Measurements from ENCODE around the gene C1orf159.

C1orf159 gene

DNA sequence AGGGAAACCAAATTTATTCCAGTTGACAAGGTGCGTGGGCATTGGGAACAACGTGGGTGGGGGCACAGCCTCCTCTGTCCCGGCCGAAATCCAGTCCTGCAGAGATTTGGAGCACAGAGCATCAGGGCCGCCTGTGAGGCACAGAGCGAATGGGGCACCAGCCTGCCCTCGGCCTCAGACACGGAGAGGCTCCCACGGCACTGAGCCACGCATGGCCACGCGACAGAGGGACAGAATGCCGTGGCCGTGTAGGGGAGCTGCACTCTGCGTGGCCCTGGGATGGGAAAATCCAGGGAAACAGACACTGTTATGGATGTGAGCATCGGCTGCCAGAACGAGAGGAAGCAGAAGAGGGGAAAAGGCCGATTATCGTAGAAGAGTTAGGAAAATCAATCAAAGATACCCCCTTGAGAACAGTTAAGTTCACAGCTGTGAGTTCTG, 13.5 kb upstream of the C1orf159 start:
- Histone ChIP-seq H3K23ac (ENCODE audit: low read depth, low read length, poor library complexity) (peak overlapping the region; percentile 96), H4K8ac (ENCODE audit: low read depth, low read length) (no peak overlapping the region), H2BK15ac (ENCODE audit: low read length) (peak overlapping the region; percentile 87), H3K14ac (ENCODE audit: low read length) (peak overlapping the region; percentile 38), H3K79me1 (ENCODE audit: low read depth, low read length) (peaks cover 2% of the 10 kb centered on the region), H3K4me2 (ENCODE audit: insufficient read depth, low read length, poor library complexity, severe bottlenecking) (no peak overlapping the region), H3K4me3 (ENCODE audit: low read length in 2 of 2) (no peak overlapping the region), H3K18ac (ENCODE audit: low read length) (peak overlapping the region; percentile 35), H3K9ac (ENCODE audit: low read depth, low read length, poor library complexity) (peak overlapping the region; percentile 60), H2BK5ac (ENCODE audit: low read length) (no peak overlapping the region), H2BK120ac (ENCODE audit: low read depth, low read length) (no peak overlapping the region), H3K9me3 (replicated peaks in 1 of 2; ENCODE audit: control insufficient read depth in 2 of 2, insufficient read depth in 1 of 2, low read depth in 1 of 2, low read length in 2 of 2) (no peaks in the 10 kb centered on the region), H2BK12ac (ENCODE audit: low read length) (peak overlapping the region; percentile 73), H2AK5ac (ENCODE audit: low read depth, low read length) (peak overlapping the region; percentile 75), H3K27me3 (ENCODE audit: control insufficient read depth in 3 of 3, insufficient read depth in 3 of 3, low read depth in 1 of 3, low read length in 3 of 3) (peaks cover 0 to 2% (median 0%) of the 10 kb centered on the region in 3 experiments), H3K27ac (replicated peaks; ENCODE audit: low read length) (no peak overlapping the region), H3K4me1 (ENCODE audit: control insufficient read depth in 2 of 2, insufficient read depth in 1 of 2, low read depth in 1 of 2, low read length in 2 of 2) (no peaks in the 10 kb centered on the region), H3K36me3 (replicated peaks in 1 of 2; ENCODE audit: control insufficient read depth in 2 of 2, insufficient read depth in 2 of 2, low read length in 2 of 2) (no peaks in the 10 kb centered on the region), H2AFZ (ENCODE audit: low read length) (peak overlapping the region; percentile 69), H4K91ac (ENCODE audit: low read depth, low read length, poor library complexity) (no peak overlapping the region), H3K4ac (ENCODE audit: low read length) (no peak overlapping the region)
- WGBS, 2 donors (ENCODE audit: extremely low coverage in 2 of 2, insufficient read length in 2 of 2, insufficient replicate concordance in 1 of 2) = no CpG with 5 or more reads among the region's 19 CpGs
- no peak for DNase-seq (ENCODE audit: low spot score)

GRCh38 chr1:1128454-1129139, 12.7 kb upstream of the C1orf159 start:
- Histone ChIP-seq H3K18ac (ENCODE audit: low read length) (peak overlapping the region; percentile 38), H2AFZ (ENCODE audit: low read length) (peak overlapping the region; percentile 69), H2AK5ac (ENCODE audit: low read depth, low read length) (peak overlapping the region; percentile 88), H3K4me2 (ENCODE audit: insufficient read depth, low read length, poor library complexity, severe bottlenecking) (no peak overlapping the region), H3K9me3 (replicated peaks in 1 of 2; ENCODE audit: control insufficient read depth in 2 of 2, insufficient read depth in 1 of 2, low read depth in 1 of 2, low read length in 2 of 2) (peaks cover 0 to 7% of the 10 kb centered on the region in 2 donors), H3K4ac (ENCODE audit: low read length) (peak overlapping the region; percentile 53), H3K14ac (ENCODE audit: low read length) (no peak overlapping the region), H3K4me1 (ENCODE audit: control insufficient read depth in 2 of 2, insufficient read depth in 1 of 2, low read depth in 1 of 2, low read length in 2 of 2) (no peaks in the 10 kb centered on the region), H2BK120ac (ENCODE audit: low read depth, low read length) (no peak overlapping the region), H3K27me3 (ENCODE audit: control insufficient read depth in 3 of 3, insufficient read depth in 3 of 3, low read depth in 1 of 3, low read length in 3 of 3) (peaks cover 0 to 2% (median 2%) of the 10 kb centered on the region in 3 experiments), H3K4me3 (ENCODE audit: low read length in 2 of 2) (no peak overlapping the region), H4K8ac (ENCODE audit: low read depth, low read length) (no peak overlapping the region), H4K91ac (ENCODE audit: low read depth, low read length, poor library complexity) (no peak overlapping the region), H3K9ac (ENCODE audit: low read depth, low read length, poor library complexity) (no peak overlapping the region), H3K23ac (ENCODE audit: low read depth, low read length, poor library complexity) (peak overlapping the region; percentile 73), H3K27ac (replicated peaks; ENCODE audit: low read length) (no peak overlapping the region), H3K36me3 (replicated peaks in 1 of 2; ENCODE audit: control insufficient read depth in 2 of 2, insufficient read depth in 2 of 2, low read length in 2 of 2) (peaks cover 0 to 2% of the 10 kb centered on the region in 2 donors), H2BK15ac (ENCODE audit: low read length) (peak overlapping the region; percentile 58), H3K79me1 (ENCODE audit: low read depth, low read length) (peaks cover 2% of the 10 kb centered on the region), H2BK12ac (ENCODE audit: low read length) (peak overlapping the region; percentile 84), H2BK5ac (ENCODE audit: low read length) (peak overlapping the region; percentile 53)
- no peak for DNase-seq (ENCODE audit: low spot score)
- WGBS, 2 donors (ENCODE audit: extremely low coverage in 2 of 2, insufficient read length in 2 of 2, insufficient replicate concordance in 1 of 2) = no CpG with 5 or more reads among the region's 32 CpGs

GRCh38 chr1:1127551-1128451, 11.9 kb upstream of the C1orf159 start:
- no peak overlapping the region for H4K91ac ChIP-seq (ENCODE audit: low read depth, low read length, poor library complexity)
- H2AFZ ChIP-seq (ENCODE audit: low read length) = peak overlapping the region; percentile 69
- no peak overlapping the region for H3K27ac ChIP-seq (replicated peaks; ENCODE audit: low read length)
- no peak for DNase-seq (ENCODE audit: low spot score)
- WGBS, 2 donors (ENCODE audit: extremely low coverage in 2 of 2, insufficient read length in 2 of 2, insufficient replicate concordance in 1 of 2) = no CpG with 5 or more reads among the region's 45 CpGs
- no peaks in the 10 kb centered on the region for H3K4me1 ChIP-seq (ENCODE audit: control insufficient read depth in 2 of 2, insufficient read depth in 1 of 2, low read depth in 1 of 2, low read length in 2 of 2)
- peaks cover 0 to 4% of the 10 kb centered on the region in 2 donors for H3K36me3 ChIP-seq (replicated peaks in 1 of 2; ENCODE audit: control insufficient read depth in 2 of 2, insufficient read depth in 2 of 2, low read length in 2 of 2)
- peak overlapping the region; percentile 88 for H2AK5ac ChIP-seq (ENCODE audit: low read depth, low read length)
- no peak overlapping the region for H3K14ac ChIP-seq (ENCODE audit: low read length)
- peak overlapping the region; percentile 67 for H2BK15ac ChIP-seq (ENCODE audit: low read length)
- H3K23ac ChIP-seq (ENCODE audit: low read depth, low read length, poor library complexity) = peak overlapping the region; percentile 89
- H2BK120ac ChIP-seq (ENCODE audit: low read depth, low read length) = no peak overlapping the region
- peaks cover 0 to 10% of the 10 kb centered on the region in 2 donors for H3K9me3 ChIP-seq (replicated peaks in 1 of 2; ENCODE audit: control insufficient read depth in 2 of 2, insufficient read depth in 1 of 2, low read depth in 1 of 2, low read length in 2 of 2)
- H3K4me2 ChIP-seq (ENCODE audit: insufficient read depth, low read length, poor library complexity, severe bottlenecking) = no peak overlapping the region
- peak overlapping the region; percentile 53 for H2BK5ac ChIP-seq (ENCODE audit: low read length)
- no peak overlapping the region for H3K4me3 ChIP-seq (ENCODE audit: low read length in 2 of 2)
- peaks cover 2% of the 10 kb centered on the region for H3K79me1 ChIP-seq (ENCODE audit: low read depth, low read length)
- no peak overlapping the region for H3K4ac ChIP-seq (ENCODE audit: low read length)
- H4K8ac ChIP-seq (ENCODE audit: low read depth, low read length) = no peak overlapping the region
- peak overlapping the region; percentile 77 for H3K9ac ChIP-seq (ENCODE audit: low read depth, low read length, poor library complexity)
- peaks cover 0 to 6% (median 2%) of the 10 kb centered on the region in 3 experiments for H3K27me3 ChIP-seq (ENCODE audit: control insufficient read depth in 3 of 3, insufficient read depth in 3 of 3, low read depth in 1 of 3, low read length in 3 of 3)
- H2BK12ac ChIP-seq (ENCODE audit: low read length) = peak overlapping the region; percentile 73
- peak overlapping the region; percentile 71 for H3K18ac ChIP-seq (ENCODE audit: low read length)

- WGBS, 2 donors (ENCODE audit: extremely low coverage in 2 of 2, insufficient read length in 2 of 2, insufficient replicate concordance in 1 of 2) = no CpG with 5 or more reads among the region's 18 CpGs
- Histone ChIP-seq H2BK15ac (ENCODE audit: low read length) (no peak overlapping the region), H2AK5ac (ENCODE audit: low read depth, low read length) (peak overlapping the region; percentile 70), H3K27me3 (ENCODE audit: control insufficient read depth in 3 of 3, insufficient read depth in 3 of 3, low read depth in 1 of 3, low read length in 3 of 3) (peaks cover 0 to 9% (median 6%) of the 10 kb centered on the region in 3 experiments), H3K9ac (ENCODE audit: low read depth, low read length, poor library complexity) (no peak overlapping the region), H3K14ac (ENCODE audit: low read length) (no peak overlapping the region), H4K91ac (ENCODE audit: low read depth, low read length, poor library complexity) (no peak overlapping the region), H3K4ac (ENCODE audit: low read length) (no peak overlapping the region), H3K9me3 (replicated peaks in 1 of 2; ENCODE audit: control insufficient read depth in 2 of 2, insufficient read depth in 1 of 2, low read depth in 1 of 2, low read length in 2 of 2) (peaks cover 0 to 10% of the 10 kb centered on the region in 2 donors), H2AFZ (ENCODE audit: low read length) (no peak overlapping the region), H3K23ac (ENCODE audit: low read depth, low read length, poor library complexity) (no peak overlapping the region), H2BK12ac (ENCODE audit: low read length) (no peak overlapping the region), H3K79me1 (ENCODE audit: low read depth, low read length) (no peaks in the 10 kb centered on the region), H3K4me3 (ENCODE audit: low read length in 2 of 2) (no peak overlapping the region), H3K36me3 (replicated peaks in 1 of 2; ENCODE audit: control insufficient read depth in 2 of 2, insufficient read depth in 2 of 2, low read length in 2 of 2) (peaks cover 0 to 4% of the 10 kb centered on the region in 2 donors), H4K8ac (ENCODE audit: low read depth, low read length) (no peak overlapping the region), H3K18ac (ENCODE audit: low read length) (no peak overlapping the region), H3K4me2 (ENCODE audit: insufficient read depth, low read length, poor library complexity, severe bottlenecking) (no peak overlapping the region), H3K4me1 (ENCODE audit: control insufficient read depth in 2 of 2, insufficient read depth in 1 of 2, low read depth in 1 of 2, low read length in 2 of 2) (no peaks in the 10 kb centered on the region), H2BK120ac (ENCODE audit: low read depth, low read length) (no peak overlapping the region), H3K27ac (replicated peaks; ENCODE audit: low read length) (no peak overlapping the region), H2BK5ac (ENCODE audit: low read length) (no peak overlapping the region)
- no peak for DNase-seq (ENCODE audit: low spot score)
Measured at GRCh38 chr1:1125945-1126344, 10.1 kb upstream of the C1orf159 start.
